ENCODE results near the gene VAMP3. TPM values are rescaled to one million over a fixed set of nuclear protein-coding genes. Genes with fewer than 3 reads are reported as not detected.
"Not testable (repeated sequence)": the region's sequence is repeated elsewhere in the genome, so short reads cannot be mapped to it uniquely, and the experiment has no call there.

VAMP3 gene
- total RNA-seq, 1 donor from 2014 or later: 154 TPM

DNA sequence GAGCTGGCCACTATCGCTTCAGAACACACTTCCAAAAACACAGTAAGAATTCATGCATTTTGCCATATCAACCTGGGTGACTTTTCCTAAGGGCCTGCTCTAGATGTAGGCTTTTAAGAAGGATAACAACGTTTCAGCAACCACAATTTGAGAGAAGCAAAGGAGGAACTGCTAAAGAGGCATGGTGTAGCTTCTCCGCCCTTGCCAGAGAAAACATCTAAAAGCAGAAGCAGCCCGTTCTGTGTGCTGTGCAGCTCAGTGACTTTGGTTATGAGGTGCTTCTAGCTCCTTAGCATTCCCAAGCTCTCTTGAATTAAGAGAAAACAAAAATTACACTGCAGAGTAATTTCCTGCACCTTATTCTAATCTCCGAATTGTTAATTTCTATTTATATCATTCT, 15.7 kb downstream of the VAMP3 start:
- Mint-ChIP-seq H3K27me3 (ENCODE audit: low read depth, unreplicated experiment) (no peaks in the 10 kb centered on the region), H3K36me3 (ENCODE audit: low read depth, unreplicated experiment) (peaks cover 8% of the 10 kb centered on the region), H3K27ac (ENCODE audit: unreplicated experiment) (no peak overlapping the region), H3K4me1 (ENCODE audit: low read depth, unreplicated experiment) (no peaks in the 10 kb centered on the region), H3K4me3 (ENCODE audit: unreplicated experiment) (no peak overlapping the region), H3K9me3 (ENCODE audit: unreplicated experiment) (peaks cover 12% of the 10 kb centered on the region)
- H3K36me3 ChIP-seq (ENCODE audit: insufficient read depth, low read length): peaks cover 2% of the 10 kb centered on the region
- no peak overlapping the region for H2AFZ ChIP-seq (ENCODE audit: low read depth, low read length)
- H3K4me1 ChIP-seq (ENCODE audit: insufficient read depth, low read length): peaks cover 9% of the 10 kb centered on the region
- H3K27ac ChIP-seq (ENCODE audit: low read depth, low read length): no peak overlapping the region
- DNase-seq (ENCODE audit: low read depth) (no peak), FAIRE-seq (no peak)
- H3K9ac ChIP-seq (ENCODE audit: low read length): no peak overlapping the region
- H4K20me1 ChIP-seq (ENCODE audit: insufficient read depth, low read length): no peaks in the 10 kb centered on the region
- peaks cover 8% of the 10 kb centered on the region for H3K9me3 ChIP-seq (ENCODE audit: insufficient read depth, low read depth, low read length)
- no peaks in the 10 kb centered on the region for H3K79me2 ChIP-seq (ENCODE audit: insufficient read depth, low read length)
- H3K27me3 ChIP-seq (ENCODE audit: insufficient read depth, low read length): no peaks in the 10 kb centered on the region
- TF ChIP-seq, protein P1, sequence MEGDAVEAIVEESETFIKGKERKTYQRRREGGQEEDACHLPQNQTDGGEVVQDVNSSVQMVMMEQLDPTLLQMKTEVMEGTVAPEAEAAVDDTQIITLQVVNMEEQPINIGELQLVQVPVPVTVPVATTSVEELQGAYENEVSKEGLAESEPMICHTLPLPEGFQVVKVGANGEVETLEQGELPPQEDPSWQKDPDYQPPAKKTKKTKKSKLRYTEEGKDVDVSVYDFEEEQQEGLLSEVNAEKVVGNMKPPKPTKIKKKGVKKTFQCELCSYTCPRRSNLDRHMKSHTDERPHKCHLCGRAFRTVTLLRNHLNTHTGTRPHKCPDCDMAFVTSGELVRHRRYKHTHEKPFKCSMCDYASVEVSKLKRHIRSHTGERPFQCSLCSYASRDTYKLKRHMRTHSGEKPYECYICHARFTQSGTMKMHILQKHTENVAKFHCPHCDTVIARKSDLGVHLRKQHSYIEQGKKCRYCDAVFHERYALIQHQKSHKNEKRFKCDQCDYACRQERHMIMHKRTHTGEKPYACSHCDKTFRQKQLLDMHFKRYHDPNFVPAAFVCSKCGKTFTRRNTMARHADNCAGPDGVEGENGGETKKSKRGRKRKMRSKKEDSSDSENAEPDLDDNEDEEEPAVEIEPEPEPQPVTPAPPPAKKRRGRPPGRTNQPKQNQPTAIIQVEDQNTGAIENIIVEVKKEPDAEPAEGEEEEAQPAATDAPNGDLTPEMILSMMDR (IDR thresholded peaks at IDR 0.05; ENCODE audit: insufficient read depth, low read depth, low read length): no peak
- H3K4me3 ChIP-seq (ENCODE audit: insufficient read depth, low read depth, low read length): no peak overlapping the region
- H3K4me2 ChIP-seq (ENCODE audit: low read length): no peak overlapping the region

DNA sequence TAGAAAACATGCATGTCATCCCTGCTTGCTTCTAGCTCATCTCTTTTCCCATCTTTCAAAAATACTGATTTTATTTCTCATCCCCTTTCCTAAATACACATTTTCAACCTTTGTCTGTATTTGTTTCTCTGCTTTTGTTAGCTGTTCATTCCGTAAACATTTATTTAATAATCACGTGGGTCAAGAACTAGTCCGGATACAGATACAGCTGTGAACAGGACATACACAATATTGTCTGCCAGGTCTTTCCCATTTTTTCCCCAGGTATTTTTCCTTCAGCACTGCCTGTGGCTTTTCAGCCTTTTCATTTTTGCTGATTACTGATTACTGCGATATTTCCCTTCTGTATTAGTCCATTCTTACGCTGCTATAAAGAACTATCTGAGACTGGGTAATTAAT, 18.7 kb downstream of the VAMP3 start:
- H3K36me3 Mint-ChIP-seq (ENCODE audit: low read depth, unreplicated experiment): peaks cover 8% of the 10 kb centered on the region
- Histone ChIP-seq H3K27me3 (ENCODE audit: insufficient read depth, low read length) (no peaks in the 10 kb centered on the region), H2AFZ (ENCODE audit: low read depth, low read length) (no peak overlapping the region), H3K9ac (ENCODE audit: low read length) (no peak overlapping the region), H3K9me3 (ENCODE audit: insufficient read depth, low read depth, low read length) (peaks cover 8% of the 10 kb centered on the region), H3K4me1 (ENCODE audit: insufficient read depth, low read length) (no peaks in the 10 kb centered on the region), H4K20me1 (ENCODE audit: insufficient read depth, low read length) (no peaks in the 10 kb centered on the region), H3K36me3 (ENCODE audit: insufficient read depth, low read length) (peaks cover 2% of the 10 kb centered on the region), H3K27ac (ENCODE audit: low read depth, low read length) (no peak overlapping the region), H3K79me2 (ENCODE audit: insufficient read depth, low read length) (no peaks in the 10 kb centered on the region), H3K4me2 (ENCODE audit: low read length) (no peak overlapping the region), H3K4me3 (ENCODE audit: insufficient read depth, low read depth, low read length) (no peak overlapping the region)
- H3K4me3 Mint-ChIP-seq (ENCODE audit: unreplicated experiment): no peak overlapping the region
- H3K27ac Mint-ChIP-seq (ENCODE audit: unreplicated experiment): no peak overlapping the region
- no peaks in the 10 kb centered on the region for H3K27me3 Mint-ChIP-seq (ENCODE audit: low read depth, unreplicated experiment)
- H3K9me3 Mint-ChIP-seq (ENCODE audit: unreplicated experiment): peaks cover 15% of the 10 kb centered on the region
- H3K4me1 Mint-ChIP-seq (ENCODE audit: low read depth, unreplicated experiment): no peaks in the 10 kb centered on the region
- FAIRE-seq: no peak
- no peak for DNase-seq (ENCODE audit: low read depth)
- TF ChIP-seq, protein P1 (IDR thresholded peaks at IDR 0.05; ENCODE audit: insufficient read depth, low read depth, low read length): no peak
- TF ChIP-seq EZH2 (IDR thresholded peaks at IDR 0.05; ENCODE audit: insufficient read depth, low read length): no peak

DNA sequence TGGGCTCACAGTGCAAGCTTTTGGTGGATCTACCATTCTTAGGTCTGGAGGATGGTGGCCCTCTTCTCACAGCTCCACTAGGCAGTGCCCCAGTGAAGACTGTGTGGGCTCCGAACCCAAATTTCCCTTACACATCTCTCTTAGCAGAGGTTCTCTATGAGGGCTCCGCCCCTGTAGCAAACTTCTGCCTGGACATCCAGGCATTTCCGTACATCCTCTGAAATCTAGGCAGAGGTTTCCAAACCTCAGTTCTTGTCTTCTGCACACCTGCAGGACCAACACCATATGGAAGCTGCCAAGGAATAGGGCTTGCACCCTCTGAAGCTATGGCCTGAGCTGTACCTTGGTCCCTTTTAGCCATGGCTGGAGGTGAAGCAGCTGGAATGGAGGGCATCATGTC, 19.9 kb downstream of the VAMP3 start:
- not testable (repeated sequence) for H3K9ac ChIP-seq (ENCODE audit: low read length); H3K27me3 Mint-ChIP-seq (ENCODE audit: low read depth, unreplicated experiment); H3K9me3 ChIP-seq (ENCODE audit: insufficient read depth, low read depth, low read length); H3K27me3 ChIP-seq (ENCODE audit: insufficient read depth, low read length); H3K4me2 ChIP-seq (ENCODE audit: low read length); FAIRE-seq; H3K4me3 ChIP-seq (ENCODE audit: insufficient read depth, low read depth, low read length); H3K79me2 ChIP-seq (ENCODE audit: insufficient read depth, low read length); H4K20me1 ChIP-seq (ENCODE audit: insufficient read depth, low read length); H2AFZ ChIP-seq (ENCODE audit: low read depth, low read length); H3K27ac ChIP-seq (ENCODE audit: low read depth, low read length); H3K4me3 Mint-ChIP-seq (ENCODE audit: unreplicated experiment); H3K27ac Mint-ChIP-seq (ENCODE audit: unreplicated experiment); H3K4me1 Mint-ChIP-seq (ENCODE audit: low read depth, unreplicated experiment); DNase-seq (ENCODE audit: low read depth); H3K36me3 ChIP-seq (ENCODE audit: insufficient read depth, low read length); H3K4me1 ChIP-seq (ENCODE audit: insufficient read depth, low read length); H3K36me3 Mint-ChIP-seq (ENCODE audit: low read depth, unreplicated experiment)
- H3K9me3 Mint-ChIP-seq (ENCODE audit: unreplicated experiment): peaks cover 15% of the 10 kb centered on the region

Measured in astrocyte (in vitro differentiated cells and primary cell).